OCI-LY7 (cell line): Measurements from ENCODE around the gene USP11. TPM values are rescaled to one million over a fixed set of nuclear protein-coding genes. Genes with fewer than 3 reads are reported as not detected.
A peak's percentile ranks its signal among the peaks of the same experiment; 100 is the strongest.

Experiments used
- BruUV-seq: library from RNA; stranded (reverse); fragments of 400-500 nt; replicated peaks from 2 replicates; lab custom pipeline; 2021; lab: Mats Ljungman, UMichigan
- CTCF ChIA-PET: fragments of 300-600 bp; sonication (Branson Sonifier 250); formaldehyde crosslinking; loops from one replicate; lab custom pipeline; 2022; ENCODE audit warnings: antibody characterized with exemption; ENCODE audit not compliant: unreplicated experiment; lab: Charles Lee
- POLR2A ChIA-PET: fragments of 300-600 bp; sonication (Branson Sonifier 250); formaldehyde crosslinking; loops from one replicate; lab custom pipeline; 2022; ENCODE audit warnings: antibody characterized with exemption; lab: Charles Lee
- DNase-seq: peaks from one replicate; pipeline ENCODE4 v3.0.0-alpha.2; 2015; ENCODE audit warnings: low spot score
- H2AFZ ChIP-seq: fragments of 200-600 bp; sonication (generic), shearing (Covaris generic); 2 replicates; pipeline ENCODE4 v1.6.1; 2014; ENCODE audit warnings: mild to moderate bottlenecking, antibody characterized with exemption, low read length, moderate library complexity
- H3K27ac ChIP-seq: fragments of 200-600 bp; sonication (generic); 2 replicates; pipeline ENCODE4 v1.5.1; 2014; ENCODE audit warnings: mixed run types, low read depth, mild to moderate bottlenecking, moderate library complexity, low read length, inconsistent platforms; ENCODE audit not compliant: poor library complexity, severe bottlenecking
- H3K36me3 ChIP-seq: fragments of 200-600 bp; sonication (generic); 2 replicates; pipeline ENCODE4 v1.6.1; 2014; ENCODE audit warnings: mild to moderate bottlenecking, antibody characterized with exemption, low read length, moderate library complexity, mixed read lengths; ENCODE audit not compliant: insufficient read depth
- H3K4me1 ChIP-seq: fragments of 200-600 bp; sonication (generic); 2 replicates; pipeline ENCODE4 v1.5.1; 2014; ENCODE audit warnings: mild to moderate bottlenecking, low read length; ENCODE audit not compliant: insufficient read depth, poor library complexity, severe bottlenecking
- H3K4me2 ChIP-seq: fragments of 200-600 bp; sonication (generic); 2 replicates; pipeline ENCODE4 v1.6.1; 2014; ENCODE audit warnings: mild to moderate bottlenecking, low read length
- H3K4me3 ChIP-seq: fragments of 200-600 bp; sonication (generic); 2 replicates; pipeline ENCODE4 v1.5.1; 2014; ENCODE audit warnings: mild to moderate bottlenecking, low read depth, low read length; ENCODE audit not compliant: poor library complexity, severe bottlenecking
- H3K79me2 ChIP-seq: fragments of 200-600 bp; sonication (generic); 2 replicates; pipeline ENCODE4 v1.6.1; 2016; ENCODE audit warnings: low read depth, mild to moderate bottlenecking, low read length, moderate library complexity, mixed read lengths; ENCODE audit not compliant: insufficient read depth
- H3K9me2 ChIP-seq: fragments of 200-600 bp; sonication (generic); 2 replicates; pipeline ENCODE4 v1.6.1; 2016; ENCODE audit warnings: mild to moderate bottlenecking, low read length, mixed read lengths; ENCODE audit not compliant: insufficient read depth
- H3K9me3 ChIP-seq: fragments of 200-600 bp; sonication (generic); 2 replicates; pipeline ENCODE4 v1.6.1; 2014; ENCODE audit warnings: mild to moderate bottlenecking, mixed run types, low read length, mixed read lengths
- H4K20me1 ChIP-seq: fragments of 200-600 bp; sonication (generic); 2 replicates; pipeline ENCODE4 v1.6.1; 2014; ENCODE audit warnings: mild to moderate bottlenecking, antibody characterized with exemption, low read length, moderate library complexity, mixed read lengths; ENCODE audit not compliant: insufficient read depth
- EZH2phosphoT487 ChIP-seq: fragments of 200-600 bp; sonication (generic); IDR thresholded peaks from 2 replicates; pipeline ENCODE4 v1.6.1; 2018; ENCODE audit warnings: low read depth, borderline replicate concordance, mild to moderate bottlenecking, mixed run types, antibody characterized with exemption, low read length, moderate library complexity, mixed read lengths
- intact Hi-C: fragments of 100-400 bp; cut with micrococcal nuclease; formaldehyde crosslinking; loops from one replicate; pipeline ENCODE4 v1.10.0; 2022; ENCODE audit not compliant: unreplicated experiment
- total RNA-seq, 2 experiments: library from RNA; depleted of rRNA in 1 of 2; stranded (reverse); fragments of >200 nt in 1 of 2; shearing (Covaris generic) in 1 of 2; gene quantifications; 2 replicates each; pipeline ENCODE4 v1.2.3, GENCODE V29; 2014 to 2022
- TF ChIP-seq, protein P1 (sequence below): fragments of 200-600 bp; sonication (generic); conservative IDR thresholded peaks from 2 replicates; pipeline ENCODE4 v1.5.1; 2014; ENCODE audit warnings: mild to moderate bottlenecking, antibody characterized with exemption, low read length, moderate library complexity, mixed read lengths

Gene USP11
- total RNA-seq, 2 experiments from 2014 or later, result 46.5 to 91.8 TPM

GRCh38 chrX:47232197-47232802 lies 509 bp upstream of the USP11 start:
- H4K20me1 ChIP-seq, result no peaks in the 10 kb centered on the region
- POLR2A ChIA-PET, result interaction anchor here (1.2 kb wide), 1 partner anchor 41 kb away, joined by 4 read pairs; no protein-coding TSS in a partner anchor
- TF ChIP-seq EZH2phosphoT487, result no peak
- no peaks in the 10 kb centered on the region for H3K9me2 ChIP-seq
- no peaks in the 10 kb centered on the region for H3K9me3 ChIP-seq
- peaks cover 19% of the 10 kb centered on the region for H3K4me1 ChIP-seq
- intact Hi-C loops, result loop anchor here (2.0 kb wide), 1 partner anchor 87 kb away; the partner anchor contains the start of genes NDUFB11 and RBM10
- peak overlapping the region; percentile 91 for H3K27ac ChIP-seq
- H3K79me2 ChIP-seq, result peaks cover 37% of the 10 kb centered on the region
- H3K4me2 ChIP-seq, result peak overlapping the region; percentile 81
- H2AFZ ChIP-seq, result peak overlapping the region; percentile 27; the same call in 1 of the 2 replicates
- TSS peak; percentile 93 for BruUV-seq
- CTCF ChIA-PET, result no interaction called here
- H3K36me3 ChIP-seq, result peaks cover 33% of the 10 kb centered on the region
- peak; percentile 6 for DNase-seq
- peak overlapping the region; percentile 77 for H3K4me3 ChIP-seq

- Histone ChIP-seq H3K36me3 (peaks cover 24% of the 10 kb centered on the region), H2AFZ (peak overlapping the region; percentile 33; the same call in 1 of the 2 replicates), H3K4me1 (peaks cover 20% of the 10 kb centered on the region), H3K79me2 (peaks cover 46% of the 10 kb centered on the region), H3K4me3 (peak overlapping the region; percentile 77), H4K20me1 (no peaks in the 10 kb centered on the region), H3K27ac (peak overlapping the region; percentile 91), H3K9me2 (no peaks in the 10 kb centered on the region), H3K9me3 (no peaks in the 10 kb centered on the region), H3K4me2 (peak overlapping the region; percentile 81)
- intact Hi-C loops, result loop anchor here (1.0 to 2.0 kb wide), 3 partner anchors 15 to 89 kb away; partner anchors contain the start of genes CDK16, NDUFB11, RBM10 and UBA1
- peak; percentile 90 for DNase-seq
- no peak for TF ChIP-seq EZH2phosphoT487
- TF ChIP-seq, protein P1, sequence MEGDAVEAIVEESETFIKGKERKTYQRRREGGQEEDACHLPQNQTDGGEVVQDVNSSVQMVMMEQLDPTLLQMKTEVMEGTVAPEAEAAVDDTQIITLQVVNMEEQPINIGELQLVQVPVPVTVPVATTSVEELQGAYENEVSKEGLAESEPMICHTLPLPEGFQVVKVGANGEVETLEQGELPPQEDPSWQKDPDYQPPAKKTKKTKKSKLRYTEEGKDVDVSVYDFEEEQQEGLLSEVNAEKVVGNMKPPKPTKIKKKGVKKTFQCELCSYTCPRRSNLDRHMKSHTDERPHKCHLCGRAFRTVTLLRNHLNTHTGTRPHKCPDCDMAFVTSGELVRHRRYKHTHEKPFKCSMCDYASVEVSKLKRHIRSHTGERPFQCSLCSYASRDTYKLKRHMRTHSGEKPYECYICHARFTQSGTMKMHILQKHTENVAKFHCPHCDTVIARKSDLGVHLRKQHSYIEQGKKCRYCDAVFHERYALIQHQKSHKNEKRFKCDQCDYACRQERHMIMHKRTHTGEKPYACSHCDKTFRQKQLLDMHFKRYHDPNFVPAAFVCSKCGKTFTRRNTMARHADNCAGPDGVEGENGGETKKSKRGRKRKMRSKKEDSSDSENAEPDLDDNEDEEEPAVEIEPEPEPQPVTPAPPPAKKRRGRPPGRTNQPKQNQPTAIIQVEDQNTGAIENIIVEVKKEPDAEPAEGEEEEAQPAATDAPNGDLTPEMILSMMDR, result no peak
- POLR2A ChIA-PET, result interaction anchor here (0.7 to 1.2 kb wide), 2 partner anchors 43 to 315 kb away, joined by 3 to 4 read pairs; no protein-coding TSS in a partner anchor
- BruUV-seq, result no TSS peak
- CTCF ChIA-PET, result no interaction called here
Observed at GRCh38 chrX:47233333-47234113, 714 bp downstream of the USP11 start.

DNA sequence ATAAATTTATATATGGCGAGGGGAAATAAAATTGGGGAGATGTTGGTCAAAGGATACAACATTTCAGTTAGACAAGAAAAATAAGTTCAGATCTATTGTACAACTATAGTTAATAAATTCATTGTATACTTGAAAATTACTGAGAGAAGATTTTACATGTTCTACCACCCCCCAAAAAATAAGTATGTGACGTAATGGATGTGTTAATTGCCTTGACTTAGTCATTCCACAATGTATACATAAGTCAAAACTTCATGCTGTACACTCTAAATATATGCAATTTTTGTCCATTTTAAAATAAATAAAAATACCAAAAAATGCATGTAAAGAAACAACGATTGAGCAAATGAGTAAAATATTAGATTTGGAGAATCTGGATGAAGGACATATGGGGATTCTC lies 1.8 kb downstream of the USP11 start:
- TF ChIP-seq, protein P1, result no peak
- TF ChIP-seq EZH2phosphoT487, result no peak
- Histone ChIP-seq H3K4me3 (peak overlapping the region; percentile 77), H2AFZ (no peak overlapping the region), H3K36me3 (peaks cover 16% of the 10 kb centered on the region), H3K27ac (peak overlapping the region; percentile 91), H4K20me1 (no peaks in the 10 kb centered on the region), H3K79me2 (peaks cover 47% of the 10 kb centered on the region), H3K4me2 (peak overlapping the region; percentile 76), H3K9me2 (no peaks in the 10 kb centered on the region), H3K4me1 (peaks cover 20% of the 10 kb centered on the region), H3K9me3 (no peaks in the 10 kb centered on the region)
- CTCF ChIA-PET, result no interaction called here
- intact Hi-C loops, result no loop called here
- POLR2A ChIA-PET, result no interaction called here
- no peak for DNase-seq
- BruUV-seq, result no TSS peak
